GM23338 (cell line): ENCODE data around the gene GPHN. TPM values are rescaled to one million over a fixed set of nuclear protein-coding genes. Genes with fewer than 3 reads are reported as not detected.

ENCODE experiments used
- ATAC-seq: fragments of 200-7000 bp; cut with Tn5 transposase; 3 replicates; pipeline ENCODE4 v1.9.1; 2020
- DNase-seq: peaks from one replicate; pipeline ENCODE4 v3.0.0-alpha.2; 2015; ENCODE audit warnings: low spot score
- H2AFZ ChIP-seq: fragments of 200-600 bp; sonication (generic); 2 replicates; pipeline ENCODE4 v1.8.0; 2016; ENCODE audit warnings: antibody characterized with exemption, mild to moderate bottlenecking, moderate library complexity
- H3F3A ChIP-seq: fragments of 200-600 bp; sonication (generic); replicated peaks from 2 replicates; pipeline ENCODE4 v1.8.0; 2017; ENCODE audit warnings: antibody characterized with exemption, mixed run types, low read depth
- H3K27ac ChIP-seq: fragments of 200-600 bp; sonication (generic); 2 replicates; pipeline ENCODE4 v1.6.1; 2016; ENCODE audit warnings: low read depth
- H3K27me3 ChIP-seq: fragments of 200-600 bp; sonication (generic); 2 replicates; pipeline ENCODE4 v1.8.0; 2016; ENCODE audit warnings: mild to moderate bottlenecking, mixed run types, moderate library complexity; ENCODE audit not compliant: insufficient read depth
- H3K36me3 ChIP-seq: fragments of 200-600 bp; sonication (generic); 2 replicates; pipeline ENCODE4 v1.8.0; 2016; ENCODE audit warnings: mild to moderate bottlenecking; ENCODE audit not compliant: insufficient read depth
- H3K4me1 ChIP-seq: fragments of 200-600 bp; sonication (generic); 2 replicates; pipeline ENCODE4 v1.8.0; 2016; ENCODE audit warnings: mild to moderate bottlenecking, moderate library complexity; ENCODE audit not compliant: insufficient read depth
- H3K4me2 ChIP-seq: fragments of 200-600 bp; sonication (generic); 2 replicates; pipeline ENCODE4 v1.7.1; 2017; ENCODE audit warnings: mixed run types
- H3K4me3 ChIP-seq: fragments of 200-600 bp; sonication (generic); 2 replicates; pipeline ENCODE4 v1.6.1; 2016; ENCODE audit warnings: mixed run types
- H3K79me2 ChIP-seq: fragments of 200-600 bp; sonication (generic); replicated peaks from 2 replicates; pipeline ENCODE4 v1.8.0; 2017; ENCODE audit warnings: mild to moderate bottlenecking; ENCODE audit not compliant: insufficient read depth
- H3K9me2 ChIP-seq: fragments of 200-600 bp; sonication (generic); 2 replicates; pipeline ENCODE4 v1.8.0; 2017; ENCODE audit not compliant: insufficient read depth
- H4K20me1 ChIP-seq: fragments of 200-600 bp; sonication (generic); replicated peaks from 2 replicates; pipeline ENCODE4 v1.8.0; 2017; ENCODE audit warnings: mild to moderate bottlenecking; ENCODE audit not compliant: insufficient read depth
- H3K27ac Mint-ChIP-seq: 2 replicates; pipeline ENCODE4 v1.8.0; 2020; ENCODE audit warnings: inconsistent platforms, mild to moderate bottlenecking, moderate library complexity, mixed read lengths
- H3K27me3 Mint-ChIP-seq: 3 replicates; pipeline ENCODE4 v1.8.0; 2022; ENCODE audit warnings: low read depth, mild to moderate bottlenecking, moderate library complexity, mixed read lengths, inconsistent platforms; ENCODE audit not compliant: insufficient read depth, poor library complexity
- H3K36me3 Mint-ChIP-seq: 3 replicates; pipeline ENCODE4 v1.8.0; 2021; ENCODE audit warnings: low read depth, mild to moderate bottlenecking, inconsistent platforms, moderate library complexity, mixed read lengths
- H3K4me1 Mint-ChIP-seq: 3 replicates; pipeline ENCODE4 v1.8.0; 2020; ENCODE audit warnings: mild to moderate bottlenecking, inconsistent platforms, mixed read lengths
- H3K4me3 Mint-ChIP-seq: 3 replicates; pipeline ENCODE4 v1.8.0; 2021; ENCODE audit warnings: moderate library complexity, mild to moderate bottlenecking, inconsistent platforms, mixed read lengths
- H3K9me3 Mint-ChIP-seq: 3 replicates; pipeline ENCODE4 v1.8.0; 2020; ENCODE audit warnings: moderate library complexity, mild to moderate bottlenecking, inconsistent platforms, mixed read lengths
- CREB1 ChIP-seq: fragments of 250-450 bp; sonication (Bioruptor Pico); IDR thresholded peaks from 2 replicates; pipeline ENCODE4 v1.5.0; 2020; ENCODE audit warnings: low read depth, mild to moderate bottlenecking, moderate library complexity
- CTCF ChIP-seq, 2 experiments: fragments of 200-600 bp in 1 of 2; sonication (generic) in 1 of 2; conservative IDR thresholded peaks; 2 replicates each; pipeline versions ENCODE4 v1.5.1 to v1.6.1; 2016 to 2017; ENCODE audit warnings: antibody characterized with exemption in 2 of 2, low read depth in 2 of 2, mild to moderate bottlenecking in 2 of 2, moderate library complexity in 1 of 2
- POLR2AphosphoS5 ChIP-seq: IDR thresholded peaks from 2 replicates; pipeline ENCODE4 v1.6.1; 2016; ENCODE audit warnings: antibody characterized with exemption, low read depth
- REST ChIP-seq: IDR thresholded peaks from one replicate; pipeline ENCODE4 v1.6.1; 2018; ENCODE audit warnings: antibody characterized with exemption; ENCODE audit not compliant: unreplicated experiment
- ZNF462 ChIP-seq: fragments of 250-450 bp; sonication (Bioruptor Pico); IDR thresholded peaks from 2 replicates; pipeline ENCODE4 v1.5.0; 2020; ENCODE audit warnings: mild to moderate bottlenecking, moderate library complexity
- polyA plus RNA-seq: library from polyadenylated mRNA; unstranded; fragments of >200 nt; fragmentation: Nextera tagmentation; extraction: Ambion mirVana; gene quantifications from 2 replicates; pipeline ENCODE4 v1.2.1, GENCODE V29; 2016
- total RNA-seq: library from RNA; depleted of rRNA; stranded (reverse); fragments of >200 nt; shearing (Covaris generic); gene quantifications from 2 replicates; pipeline ENCODE4 v1.2.3, GENCODE V29; 2014

GPHN gene
- total and polyA plus RNA-seq, 2 experiments from 2014 or later: 17.6 to 20.6 TPM

- no peak for TF ChIP-seq ZNF462 (CRISPR knock-in tag)
Measured at GRCh38 chr14:66635435-66635834, 127.5 kb downstream of the GPHN start (continued).

- Mint-ChIP-seq H3K4me1 (peaks cover 6% of the 10 kb centered on the region; the same call in 1 of the 3 replicates), H3K36me3 (no peaks in the 10 kb centered on the region), H3K4me3 (no peak overlapping the region), H3K27me3 (no peaks in the 10 kb centered on the region), H3K27ac (no peak overlapping the region), H3K9me3 (no peaks in the 10 kb centered on the region)
- H3K36me3 ChIP-seq: no peaks in the 10 kb centered on the region
- H3K9me2 ChIP-seq: no peaks in the 10 kb centered on the region
- H3K4me3 ChIP-seq: no peak overlapping the region
- no peaks in the 10 kb centered on the region for H3F3A ChIP-seq
- DNase-seq (no peak), ATAC-seq (no peak)
- H3K27me3 ChIP-seq: no peaks in the 10 kb centered on the region
- no peak overlapping the region for H3K4me2 ChIP-seq
- no peak overlapping the region for H2AFZ ChIP-seq
- H3K27ac ChIP-seq: no peak overlapping the region
- H3K79me2 ChIP-seq: peaks cover 30% of the 10 kb centered on the region
- H4K20me1 ChIP-seq: no peaks in the 10 kb centered on the region
- H3K4me1 ChIP-seq: no peaks in the 10 kb centered on the region
- TF ChIP-seq POLR2AphosphoS5: no peak
- TF ChIP-seq REST: no peak
- no peak for TF ChIP-seq CTCF (conservative IDR thresholded peaks at IDR 0.05; ENCODE audit: low read depth in 2 of 2)
- no peak for TF ChIP-seq CREB1 (CRISPR knock-in tag)
Measured at GRCh38 chr14:66636240-66636639, 128.3 kb downstream of the GPHN start.
